Naive thymus-derived CD8-positive, alpha-beta T cell (primary cell): ENCODE results near the gene PNPLA1. TPM values are rescaled to one million over a fixed set of nuclear protein-coding genes. Genes with fewer than 3 reads are reported as not detected.
A peak's percentile ranks its signal among the peaks of the same experiment; 100 is the strongest.

Experiments used
- ATAC-seq, 2 donors: fragments of 150-1000 bp; cut with Tn5 transposase in 1 of 2; sonication (Bioruptor Pico), chemical (Tn5 transposase) in 1 of 2; 1 replicate in 1 of 2; 2 replicates in 1 of 2; pipeline ENCODE4 v1.10.0; 2021; ENCODE audit warnings: mild to moderate bottlenecking in 2 of 2, moderate library complexity in 2 of 2
- POLR2A ChIA-PET: fragments of 350-600 bp; sonication (Branson Sonifier 250); formaldehyde crosslinking; loops from one replicate; lab custom pipeline; 2021; ENCODE audit warnings: antibody characterized with exemption; lab: Charles Lee
- DNase-seq, 10 donors: peaks; one replicate each; pipeline versions ENCODE4 v3.0.0 to v3.0.0-alpha.2; 2020 to 2022
- H3K27ac Mint-ChIP-seq, 10 donors: one replicate each; pipeline ENCODE4 v1.8.0; 2020 to 2022; ENCODE audit warnings: mild to moderate bottlenecking in 10 of 10, mixed read lengths in 10 of 10, moderate library complexity in 4 of 10, inconsistent platforms in 1 of 10
- H3K27me3 Mint-ChIP-seq, 5 donors: one replicate each; pipeline ENCODE4 v1.8.0; 2021 to 2022; ENCODE audit warnings: mixed read lengths in 5 of 5
- H3K36me3 Mint-ChIP-seq, 3 donors: one replicate each; pipeline ENCODE4 v1.8.0; 2020 to 2022; ENCODE audit warnings: mixed read lengths in 3 of 3, mild to moderate bottlenecking in 2 of 3, inconsistent platforms in 1 of 3
- H3K4me1 Mint-ChIP-seq, 4 donors: one replicate each; pipeline ENCODE4 v1.8.0; 2021 to 2022; ENCODE audit warnings: mixed read lengths in 4 of 4
- H3K4me3 Mint-ChIP-seq, 10 donors: one replicate each; pipeline ENCODE4 v1.8.0; 2020 to 2022; ENCODE audit warnings: mild to moderate bottlenecking in 10 of 10, mixed read lengths in 10 of 10, moderate library complexity in 6 of 10, inconsistent platforms in 1 of 10
- H3K9me3 Mint-ChIP-seq, 9 donors: one replicate each; pipeline ENCODE4 v1.8.0; 2020 to 2022; ENCODE audit warnings: mixed read lengths in 9 of 9, mild to moderate bottlenecking in 3 of 9, inconsistent platforms in 1 of 9, moderate library complexity in 1 of 9
- polyA plus RNA-seq, 3 donors: library from polyadenylated mRNA; unstranded; fragments of 300-500 nt; fragmentation: Illumina TruSeq; gene quantifications; one replicate each; pipeline ENCODE4 v1.2.3, GENCODE V29; 2021
- total RNA-seq, 8 experiments: library from RNA in 2 of 8; stranded (reverse) in 2 of 8; gene quantifications; one replicate each; pipeline ENCODE4 v1.2.3 and lab custom pipeline; 2021 to 2026

PNPLA1 gene
- total and polyA plus RNA-seq, 5 experiments from 2014 or later: not detected

GRCh38 chr6:36277946-36278470, 8.1 kb downstream of the PNPLA1 start:
- POLR2A ChIA-PET: no interaction called here
- H3K36me3 Mint-ChIP-seq: no peaks in the 10 kb centered on the region

GRCh38 chr6:36280467-36280866, 10.6 kb downstream of the PNPLA1 start:
- POLR2A ChIA-PET: no interaction called here
- ATAC-seq (no peak), DNase-seq (no peak)
- H3K4me1 Mint-ChIP-seq: peaks cover 0 to 3% (median 1%) of the 10 kb centered on the region in 4 donors
- H3K27me3 Mint-ChIP-seq: peaks cover 21 to 44% (median 38%) of the 10 kb centered on the region in 5 donors
- no peaks in the 10 kb centered on the region for H3K36me3 Mint-ChIP-seq
- no peak overlapping the region for H3K4me3 Mint-ChIP-seq
- H3K9me3 Mint-ChIP-seq: no peaks in the 10 kb centered on the region
- no peak overlapping the region for H3K27ac Mint-ChIP-seq

More at GRCh38 chr6:36277946-36278470, 8.1 kb downstream of the PNPLA1 start:
- Mint-ChIP-seq H3K9me3 (no peaks in the 10 kb centered on the region), H3K27me3 (peaks cover 10 to 31% (median 16%) of the 10 kb centered on the region in 5 donors), H3K4me3 (no peak overlapping the region), H3K4me1 (peaks cover 0 to 2% (median 0%) of the 10 kb centered on the region in 4 donors), H3K27ac (no peak overlapping the region)
- DNase-seq (no peak), ATAC-seq (no peak)

GRCh38 chr6:36280983-36281382, 11.1 kb downstream of the PNPLA1 start:
- no peak overlapping the region for H3K4me3 Mint-ChIP-seq
- peaks cover 26 to 49% (median 44%) of the 10 kb centered on the region in 5 donors for H3K27me3 Mint-ChIP-seq
- H3K27ac Mint-ChIP-seq: no peak overlapping the region
- no peaks in the 10 kb centered on the region for H3K36me3 Mint-ChIP-seq
- peaks cover 0 to 6% (median 2%) of the 10 kb centered on the region in 4 donors for H3K4me1 Mint-ChIP-seq
- DNase-seq (no peak), ATAC-seq (no peak)
- POLR2A ChIA-PET: no interaction called here
- no peaks in the 10 kb centered on the region for H3K9me3 Mint-ChIP-seq

- ATAC-seq: no peak
- H3K36me3 Mint-ChIP-seq: no peaks in the 10 kb centered on the region
- peaks cover 27 to 47% (median 46%) of the 10 kb centered on the region in 5 donors for H3K27me3 Mint-ChIP-seq
These were observed 13.7 kb downstream of the PNPLA1 start for GRCh38 chr6:36283608-36284007.

GRCh38 chr6:36284359-36284758, 14.5 kb downstream of the PNPLA1 start:
- Mint-ChIP-seq H3K27ac (no peak overlapping the region), H3K27me3 (peaks cover 25 to 46% (median 42%) of the 10 kb centered on the region in 5 donors), H3K4me1 (peaks cover 6 to 13% (median 9%) of the 10 kb centered on the region in 4 donors), H3K36me3 (no peaks in the 10 kb centered on the region), H3K9me3 (no peaks in the 10 kb centered on the region), H3K4me3 (no peak overlapping the region)
- POLR2A ChIA-PET: no interaction called here
- no peak for DNase-seq
- no peak for ATAC-seq

More at GRCh38 chr6:36283608-36284007, 13.7 kb downstream of the PNPLA1 start:
- Mint-ChIP-seq H3K4me3 (no peak overlapping the region), H3K27ac (no peak overlapping the region), H3K4me1 (peaks cover 6 to 13% (median 9%) of the 10 kb centered on the region in 4 donors), H3K9me3 (no peaks in the 10 kb centered on the region)
- no peak for DNase-seq
- POLR2A ChIA-PET: no interaction called here

- H3K4me3 Mint-ChIP-seq: no peak overlapping the region
- POLR2A ChIA-PET: no interaction called here
- H3K27ac Mint-ChIP-seq: no peak overlapping the region
- DNase-seq: no peak
- no peaks in the 10 kb centered on the region for H3K36me3 Mint-ChIP-seq
- peaks cover 6 to 13% (median 9%) of the 10 kb centered on the region in 4 donors for H3K4me1 Mint-ChIP-seq
- H3K27me3 Mint-ChIP-seq: peaks cover 25 to 46% (median 38%) of the 10 kb centered on the region in 5 donors
- no peaks in the 10 kb centered on the region for H3K9me3 Mint-ChIP-seq
- ATAC-seq: peak in 1 of 2 donors; percentile 25
These were observed 15.4 kb downstream of the PNPLA1 start for GRCh38 chr6:36285187-36285671.

GRCh38 chr6:36285797-36286196, 15.9 kb downstream of the PNPLA1 start:
- Mint-ChIP-seq H3K4me1 (peaks cover 6 to 14% (median 9%) of the 10 kb centered on the region in 4 donors), H3K27ac (no peak overlapping the region), H3K27me3 (peaks cover 25 to 46% (median 38%) of the 10 kb centered on the region in 5 donors), H3K9me3 (no peaks in the 10 kb centered on the region), H3K36me3 (no peaks in the 10 kb centered on the region), H3K4me3 (no peak overlapping the region)
- DNase-seq (no peak), ATAC-seq (no peak)
- POLR2A ChIA-PET: no interaction called here

- Mint-ChIP-seq H3K4me3 (no peak overlapping the region), H3K27me3 (peaks cover 21 to 39% (median 30%) of the 10 kb centered on the region in 5 donors), H3K36me3 (no peaks in the 10 kb centered on the region), H3K9me3 (no peaks in the 10 kb centered on the region), H3K27ac (peak overlapping the region in 1 of 10 donors; percentile 39), H3K4me1 (peaks cover 6 to 14% (median 9%) of the 10 kb centered on the region in 4 donors)
- no peak for DNase-seq
- ATAC-seq: no peak
- POLR2A ChIA-PET: no interaction called here
These were observed 17.0 kb downstream of the PNPLA1 start for GRCh38 chr6:36286858-36287257.

- H3K27ac Mint-ChIP-seq: peak overlapping the region in 1 of 10 donors; percentile 43
- no peak for ATAC-seq
- no peaks in the 10 kb centered on the region for H3K36me3 Mint-ChIP-seq
- POLR2A ChIA-PET: no interaction called here
- H3K27me3 Mint-ChIP-seq: peaks cover 9 to 20% (median 19%) of the 10 kb centered on the region in 5 donors
- H3K4me1 Mint-ChIP-seq: peaks cover 8 to 14% (median 9%) of the 10 kb centered on the region in 4 donors
- H3K9me3 Mint-ChIP-seq: no peaks in the 10 kb centered on the region
- H3K4me3 Mint-ChIP-seq: no peak overlapping the region
- DNase-seq: no peak
These were observed 19.5 kb downstream of the PNPLA1 start for GRCh38 chr6:36289281-36289878.

- DNase-seq: no peak
- H3K27ac Mint-ChIP-seq: no peak overlapping the region
These were observed 21.1 kb downstream of the PNPLA1 start for GRCh38 chr6:36290668-36291620.

GRCh38 chr6:36292170-36292569, 22.3 kb downstream of the PNPLA1 start:
- DNase-seq: no peak
- no peak for ATAC-seq
- Mint-ChIP-seq H3K27me3 (peaks cover 0 to 4% (median 0%) of the 10 kb centered on the region in 5 donors), H3K4me3 (no peak overlapping the region), H3K4me1 (peaks cover 6 to 10% (median 8%) of the 10 kb centered on the region in 4 donors), H3K27ac (no peak overlapping the region), H3K9me3 (no peaks in the 10 kb centered on the region), H3K36me3 (no peaks in the 10 kb centered on the region)
- POLR2A ChIA-PET: no interaction called here

More at GRCh38 chr6:36290668-36291620, 21.1 kb downstream of the PNPLA1 start:
- H3K27me3 Mint-ChIP-seq: peaks cover under 1 to 7% (median 3%) of the 10 kb centered on the region in 5 donors
- H3K36me3 Mint-ChIP-seq: no peaks in the 10 kb centered on the region
- POLR2A ChIA-PET: interaction anchor here (0.5 kb wide), 1 partner anchor 293 kb away, joined by 4 read pairs; no protein-coding TSS in a partner anchor
- peak overlapping the region in 1 of 10 donors; percentile 7 for H3K4me3 Mint-ChIP-seq
- H3K9me3 Mint-ChIP-seq: no peaks in the 10 kb centered on the region
- no peak for ATAC-seq
- H3K4me1 Mint-ChIP-seq: peaks cover 6 to 12% (median 8%) of the 10 kb centered on the region in 4 donors

GRCh38 chr6:36296240-36296639, 26.4 kb downstream of the PNPLA1 start:
- H3K27ac Mint-ChIP-seq: peak overlapping the region in 1 of 10 donors; percentile 24

More at GRCh38 chr6:36296240-36296639, 26.4 kb downstream of the PNPLA1 start:
- POLR2A ChIA-PET: no interaction called here
- Mint-ChIP-seq H3K4me3 (no peak overlapping the region), H3K9me3 (no peaks in the 10 kb centered on the region), H3K27me3 (peaks cover under 1 to 2% (median 2%) of the 10 kb centered on the region in 5 donors), H3K36me3 (no peaks in the 10 kb centered on the region), H3K4me1 (peaks cover 0 to 3% (median under 1%) of the 10 kb centered on the region in 4 donors)
- no peak for ATAC-seq
- DNase-seq: no peak
